H1 (cell line): ENCODE measurements around the gene ITPRIPL2. TPM values are rescaled to one million over a fixed set of nuclear protein-coding genes. Genes with fewer than 3 reads are reported as not detected.

Experiments used
- FOSL1 ChIP-seq: IDR thresholded peaks from 2 replicates; pipeline ENCODE4 v1.6.1; 2011; ENCODE audit warnings: mild to moderate bottlenecking, low read depth, low read length, moderate library complexity; ENCODE audit not compliant: insufficient read depth
- SP1 ChIP-seq: IDR thresholded peaks from 2 replicates; pipeline ENCODE4 v1.6.1; 2011; ENCODE audit warnings: low read depth, low read length
- TCF12 ChIP-seq: IDR thresholded peaks from 2 replicates; pipeline ENCODE4 v1.6.1; 2011; ENCODE audit warnings: low read depth, mild to moderate bottlenecking, low read length
- polyA plus RNA-seq, 7 experiments: library from polyadenylated mRNA; depleted of rRNA in 3 of 7; stranded (reverse) in 5 of 7; unstranded in 2 of 7; fragments of >200 nt in 5 of 7; fragments of 200-250 nt in 2 of 7; gene quantifications; 1 replicate in 5 of 7; 2 replicates in 1 of 7; 4 replicates in 1 of 7; pipeline versions ENCODE4 v1.2.1 to v1.2.3, GENCODE V29; 2011 to 2013; ENCODE audit warnings: missing spikeins in 2 of 7, mixed read lengths in 2 of 7
- total RNA-seq: library from RNA; stranded (reverse); fragmentation: NEBNext Ultra II Directional; extraction: Animal tissue kit (Norgen Biotek cat#: 25700); gene quantifications from 2 replicates; pipeline ENCODE4 v1.2.1, GENCODE V29; 2021

ITPRIPL2 gene
- total and polyA plus RNA-seq, 2 of the 8 experiments (the other 6 are each of a cell fraction or from before 2014, with no cell fraction given) = 1.1 to 3.4 TPM

DNA sequence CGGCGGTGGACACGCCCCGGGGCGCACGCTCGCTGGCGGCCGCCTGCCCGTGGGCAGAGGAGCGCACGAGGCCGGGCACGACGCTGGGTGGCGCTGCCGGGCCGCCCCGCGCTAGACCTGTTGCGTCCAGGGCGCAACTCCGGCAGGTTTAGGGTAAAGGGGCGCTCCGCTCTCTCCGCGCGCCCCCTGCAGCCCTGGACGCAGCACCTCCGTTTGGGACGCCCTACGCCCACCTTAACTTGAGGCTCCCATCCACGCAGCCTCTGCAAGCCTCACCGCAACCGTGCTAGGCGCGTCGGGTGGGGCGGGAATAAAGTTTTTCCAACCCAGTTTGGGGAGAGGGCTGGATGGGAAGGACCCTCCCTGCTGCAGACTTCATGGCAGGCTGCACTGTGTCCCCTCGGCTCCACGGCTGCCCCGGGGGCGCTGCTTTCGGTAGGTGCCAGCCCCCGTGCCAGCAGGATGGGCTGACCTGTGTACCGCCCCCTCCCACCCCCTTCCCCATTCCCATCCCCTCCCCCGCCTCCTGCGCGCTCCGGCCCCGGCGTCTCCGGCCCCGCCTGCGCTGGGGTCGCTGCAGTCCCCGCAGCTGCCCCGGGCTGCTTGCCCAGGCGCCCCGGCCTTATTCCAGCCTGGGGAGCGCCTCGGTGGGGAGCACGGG lies 54.1 kb downstream of the ITPRIPL2 start, which contains the start of gene SYT17 (continued):
- TF ChIP-seq FOSL1 (0 out of 2 replicates have a peak, but pooled peaks have one; percentile 59), TCF12 (0 out of 2 replicates have a peak, but pooled peaks have one; percentile 11), SP1 (no peak)
